ENCODE measurements around the gene TPT1.
"Not testable (repeated sequence)": the region's sequence is repeated elsewhere in the genome, so short reads cannot be mapped to it uniquely, and the experiment has no call there.

Gene TPT1

GRCh38 chr13:45341034-45341798 lies at the start of gene TPT1:
Gene TPT1 (minus strand): TSS chr13:45341183. CDS start chr13:45341069, 114 bp downstream.
- H3K4me3 ChIP-seq (ENCODE audit: low read depth, low read length), result peak within 1 kb of the TSS; percentile 95
- no peak for TF ChIP-seq CTCF (conservative IDR thresholded peaks at IDR 0.05; ENCODE audit: low read depth, low read length)
- DNase-seq (ENCODE audit: low read depth), result peak; percentile 99

DNA sequence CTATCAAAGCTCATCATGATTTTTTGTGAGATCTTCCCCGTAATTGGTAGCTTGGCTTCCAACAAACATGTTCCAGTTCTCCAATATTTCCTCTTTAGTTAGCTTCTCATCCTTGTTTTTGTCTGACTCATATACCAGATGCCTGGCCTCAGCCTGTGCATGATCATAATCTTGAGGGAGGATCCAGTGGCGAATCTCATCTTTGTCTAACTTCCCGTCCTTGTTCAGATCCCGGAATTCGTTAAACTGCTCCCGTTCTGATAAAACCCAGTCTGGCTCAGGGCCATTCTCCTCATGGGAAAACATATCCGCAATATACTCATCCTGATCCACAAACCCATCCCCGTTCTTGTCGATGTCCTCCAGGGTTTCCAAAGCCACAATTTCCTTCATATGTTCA lies 49.4 kb upstream of the TPT1 start:
- DNase-seq (ENCODE audit: low read depth); H3K4me3 ChIP-seq (ENCODE audit: low read depth, low read length): not testable (repeated sequence)

GRCh38 chr13:45388664-45389063 lies 47.7 kb upstream of the TPT1 start:
- TF ChIP-seq CTCF (conservative IDR thresholded peaks at IDR 0.05; ENCODE audit: low read depth, low read length), result no peak
- no peak overlapping the region for H3K4me3 ChIP-seq (ENCODE audit: low read depth, low read length)
- DNase-seq (ENCODE audit: low read depth), result no peak

DNA sequence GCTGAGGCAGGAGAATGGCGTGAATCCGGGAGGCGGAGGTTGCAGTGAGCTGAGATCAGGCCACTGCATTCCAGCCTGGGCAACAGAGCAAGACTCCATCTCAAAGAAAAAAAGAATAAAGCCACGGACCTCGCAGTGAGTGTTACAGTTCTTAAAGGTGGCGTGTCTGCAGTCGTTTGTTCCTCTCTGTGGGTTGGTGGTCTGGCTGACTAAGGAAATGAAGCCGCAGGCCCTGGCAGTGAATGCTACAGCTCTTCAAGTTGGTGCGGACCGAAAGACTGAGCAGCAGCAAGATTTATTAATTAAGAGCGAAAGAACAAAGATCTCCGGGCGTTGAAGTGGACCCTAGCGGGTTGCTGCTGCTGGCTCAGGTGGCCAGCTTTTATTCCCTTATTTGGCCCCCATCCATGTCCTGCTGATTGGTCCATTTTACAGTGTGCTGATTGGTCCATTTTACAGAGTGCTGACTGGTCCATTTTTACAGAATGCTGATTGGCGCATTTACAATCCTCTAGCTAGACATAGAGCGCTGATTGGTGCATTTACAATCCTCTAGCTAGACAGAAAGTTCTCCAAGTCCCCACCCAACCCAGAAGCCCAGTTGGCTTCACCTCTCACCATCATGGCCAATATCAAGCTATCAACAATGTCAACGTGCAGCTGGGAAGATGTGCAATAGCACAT lies 46.1 kb upstream of the TPT1 start:
- H3K4me3 ChIP-seq (ENCODE audit: low read depth, low read length); DNase-seq (ENCODE audit: low read depth): not testable (repeated sequence)

DNA sequence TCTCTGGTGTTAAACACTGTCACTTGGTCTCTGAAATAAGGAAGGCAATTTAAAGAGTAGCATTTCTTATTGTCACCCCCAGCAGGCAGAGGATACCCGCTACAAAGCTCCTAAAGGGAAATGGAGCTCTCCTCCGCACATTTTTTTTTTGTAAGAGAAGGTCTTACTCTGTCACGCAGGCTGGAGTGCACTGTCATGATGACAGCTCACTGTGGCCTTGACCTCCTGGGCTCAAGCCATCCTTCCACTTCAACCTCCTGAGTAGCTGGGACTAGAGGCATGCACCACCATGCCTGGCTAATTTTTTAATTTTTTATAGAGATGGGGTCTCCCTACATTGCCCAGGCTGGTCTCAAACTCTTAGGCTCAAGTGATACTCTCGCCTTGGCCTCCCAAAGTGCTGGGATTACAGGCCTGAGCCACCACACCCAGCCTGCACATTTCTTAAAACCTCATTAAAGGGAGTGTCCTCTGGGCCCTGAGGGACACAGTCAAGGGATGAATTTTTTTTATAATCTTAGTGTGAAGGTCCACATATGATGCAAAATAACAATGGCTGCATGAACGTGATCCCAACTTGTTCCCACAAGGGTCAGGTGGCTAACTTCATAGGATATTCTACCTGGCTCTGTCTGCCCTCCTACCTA lies 45.0 kb upstream of the TPT1 start:
- no peak for TF ChIP-seq CTCF (conservative IDR thresholded peaks at IDR 0.05; ENCODE audit: low read depth, low read length)
- H3K4me3 ChIP-seq (ENCODE audit: low read depth, low read length), result no peak overlapping the region
- no peak for DNase-seq (ENCODE audit: low read depth)

DNA sequence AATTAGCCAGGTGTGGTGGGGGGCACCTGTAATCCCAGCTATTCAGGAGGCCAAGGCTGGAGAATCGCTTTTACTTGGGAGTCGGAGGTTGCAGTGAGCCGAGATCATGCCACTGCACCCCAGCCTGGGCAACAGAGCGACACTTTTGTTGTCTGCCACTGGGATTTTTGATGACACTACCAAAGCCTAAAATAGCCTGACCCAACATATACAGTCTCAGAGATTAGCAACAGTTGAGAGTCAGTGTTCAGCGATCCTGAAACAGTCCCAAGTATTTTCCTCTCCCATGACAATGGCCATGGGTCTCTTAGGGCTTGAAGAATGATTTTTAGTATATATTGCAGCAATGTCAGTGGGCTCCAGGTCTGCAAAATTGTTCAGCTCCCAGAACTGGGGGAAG lies 44.3 kb upstream of the TPT1 start:
- TF ChIP-seq CTCF (conservative IDR thresholded peaks at IDR 0.05; ENCODE audit: low read depth, low read length), result no peak
- DNase-seq (ENCODE audit: low read depth), result no peak
- no peak overlapping the region for H3K4me3 ChIP-seq (ENCODE audit: low read depth, low read length)

DNA sequence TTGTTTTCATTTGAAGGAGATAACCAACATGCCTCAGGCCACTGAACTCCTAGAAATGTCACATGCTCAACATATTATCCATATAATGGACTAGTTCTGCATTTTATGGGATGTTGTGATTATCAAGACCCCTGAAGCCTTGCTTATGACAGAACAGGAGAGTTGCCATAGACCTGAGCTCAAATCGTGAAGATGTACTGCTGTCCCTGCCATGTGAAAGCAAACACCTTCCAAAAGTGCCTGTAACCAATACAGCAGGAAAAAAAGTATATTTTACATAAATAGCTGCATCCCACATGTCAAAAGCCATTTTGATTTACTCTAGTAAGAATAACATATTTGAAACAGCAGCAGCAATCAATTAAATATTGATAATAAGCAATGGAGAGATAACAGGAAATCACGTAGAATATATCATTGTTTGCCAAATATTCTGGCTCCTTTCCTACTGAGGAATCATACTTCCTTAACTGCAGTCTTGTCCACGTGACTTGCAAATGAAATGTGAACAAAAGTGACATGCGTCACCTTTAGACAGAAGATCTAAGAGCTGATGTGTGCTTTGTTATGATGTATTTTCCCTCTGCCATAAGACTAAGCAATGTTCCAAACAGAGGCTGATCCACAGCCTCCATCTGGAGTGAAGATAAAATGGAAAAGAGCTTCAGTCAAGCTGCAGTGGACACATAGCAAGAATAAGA lies 43.6 kb upstream of the TPT1 start:
- H3K4me3 ChIP-seq (ENCODE audit: low read depth, low read length), result no peak overlapping the region
- DNase-seq (ENCODE audit: low read depth), result no peak
- TF ChIP-seq CTCF (conservative IDR thresholded peaks at IDR 0.05; ENCODE audit: low read depth, low read length), result no peak

DNA sequence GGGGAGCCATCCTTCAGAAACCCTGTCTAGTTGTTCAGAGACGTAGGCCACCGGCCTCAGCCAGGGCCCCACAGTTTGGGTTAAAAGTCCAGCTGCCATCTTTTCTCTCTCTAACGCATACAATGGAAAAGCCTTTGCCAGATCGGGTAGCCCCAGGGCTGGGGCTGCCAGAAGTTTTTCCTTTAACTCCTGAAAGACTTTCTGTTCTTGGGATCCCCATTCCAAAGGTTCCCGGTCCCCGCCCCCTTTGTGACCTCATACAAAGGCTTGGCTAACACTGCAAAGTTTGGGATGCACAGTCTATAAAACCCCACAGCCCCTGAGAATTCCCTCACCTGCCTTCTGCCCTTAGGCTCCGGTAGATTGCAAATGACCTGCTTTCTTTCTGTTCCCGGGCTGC lies 41.8 kb upstream of the TPT1 start:
- DNase-seq (ENCODE audit: low read depth); H3K4me3 ChIP-seq (ENCODE audit: low read depth, low read length): not testable (repeated sequence)
